ENCODE measurements around the gene CADM3. TPM values are rescaled to one million over a fixed set of nuclear protein-coding genes. Genes with fewer than 3 reads are reported as not detected.

CADM3 gene
- total RNA-seq, 1 donor from 2014 or later: 0.76 TPM

DNA sequence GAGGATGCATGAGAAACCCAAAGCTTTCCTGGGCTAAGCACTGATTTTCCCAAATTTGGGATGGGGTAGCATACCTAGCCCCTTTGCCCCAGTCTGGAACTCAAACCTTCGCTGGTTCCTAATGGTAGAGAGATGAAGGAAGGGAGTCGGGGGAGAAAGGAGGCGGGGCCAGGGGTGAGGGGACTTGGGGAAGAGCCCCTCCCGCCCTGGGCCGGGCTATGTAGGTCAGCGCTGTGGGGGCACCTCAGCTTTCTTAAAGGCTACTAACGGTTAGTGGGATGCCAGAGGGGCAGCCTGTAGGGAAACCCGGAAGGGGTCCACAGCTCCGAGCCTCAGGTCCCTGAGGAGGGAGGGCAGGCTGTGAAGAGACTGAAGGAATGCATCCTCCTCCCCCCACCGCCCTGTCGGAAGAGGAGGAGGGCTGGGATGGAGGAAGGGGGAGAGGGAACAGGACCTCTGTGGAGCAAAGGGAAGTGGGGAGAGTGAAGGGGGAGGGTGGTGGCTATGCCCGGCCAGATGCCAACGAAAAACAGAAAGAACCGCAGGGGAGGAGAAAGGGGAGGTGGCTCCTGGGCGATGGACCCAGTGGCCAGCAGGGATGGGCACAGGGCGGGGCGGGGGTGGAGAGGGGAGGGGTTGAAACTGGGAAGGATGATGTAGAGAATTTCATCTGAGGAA is 1.3 kb downstream of the CADM3 start:
- DNase-seq (ENCODE audit: extremely low read depth, low read depth, low spot score): no peak

DNA sequence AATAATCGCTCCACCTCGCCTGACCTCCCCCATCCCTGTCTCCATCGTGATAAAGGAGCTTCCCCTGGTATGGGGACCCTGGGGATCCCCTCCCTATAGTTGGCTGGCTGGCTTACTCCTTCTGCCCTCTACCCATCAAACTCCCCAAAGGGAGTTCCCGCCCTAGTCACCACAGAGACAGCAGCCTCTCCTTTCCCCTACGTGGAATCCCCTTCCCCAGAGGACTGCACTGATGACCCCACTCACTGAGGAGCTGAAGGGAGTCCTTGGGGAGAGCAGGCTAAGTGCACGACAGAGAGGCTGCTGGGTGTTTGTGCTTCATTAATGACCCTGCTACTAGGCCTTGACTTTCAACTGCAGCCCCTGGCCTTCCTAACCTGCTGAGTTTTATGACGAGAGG is 1.9 kb downstream of the CADM3 start:
- DNase-seq (ENCODE audit: extremely low read depth, low read depth, low spot score): no peak

GRCh38 chr1:159175571-159175970 is 4.2 kb downstream of the CADM3 start:
- no peak for DNase-seq (ENCODE audit: extremely low read depth, low read depth, low spot score)

GRCh38 chr1:159177272-159177907 is 6.0 kb downstream of the CADM3 start:
- no peak for DNase-seq (ENCODE audit: extremely low read depth, low read depth, low spot score)

- no peak for DNase-seq (ENCODE audit: extremely low read depth, low read depth, low spot score)
Measured at GRCh38 chr1:159179906-159180305, 8.5 kb downstream of the CADM3 start.

GRCh38 chr1:159180516-159180915 is 9.1 kb downstream of the CADM3 start:
- DNase-seq (ENCODE audit: extremely low read depth, low read depth, low spot score): no peak

GRCh38 chr1:159181328-159182024 is 10.1 kb downstream of the CADM3 start:
- no peak for DNase-seq (ENCODE audit: extremely low read depth, low read depth, low spot score)

GRCh38 chr1:159184201-159184600 is 12.8 kb downstream of the CADM3 start:
- DNase-seq (ENCODE audit: extremely low read depth, low read depth, low spot score): no peak

GRCh38 chr1:159185121-159185520 is 13.7 kb downstream of the CADM3 start:
- DNase-seq (ENCODE audit: extremely low read depth, low read depth, low spot score): no peak

- no peak for DNase-seq (ENCODE audit: extremely low read depth, low read depth, low spot score)
Measured at GRCh38 chr1:159187033-159187432, 15.6 kb downstream of the CADM3 start.

GRCh38 chr1:159187647-159188374 is 16.4 kb downstream of the CADM3 start:
- DNase-seq (ENCODE audit: extremely low read depth, low read depth, low spot score): no peak

DNA sequence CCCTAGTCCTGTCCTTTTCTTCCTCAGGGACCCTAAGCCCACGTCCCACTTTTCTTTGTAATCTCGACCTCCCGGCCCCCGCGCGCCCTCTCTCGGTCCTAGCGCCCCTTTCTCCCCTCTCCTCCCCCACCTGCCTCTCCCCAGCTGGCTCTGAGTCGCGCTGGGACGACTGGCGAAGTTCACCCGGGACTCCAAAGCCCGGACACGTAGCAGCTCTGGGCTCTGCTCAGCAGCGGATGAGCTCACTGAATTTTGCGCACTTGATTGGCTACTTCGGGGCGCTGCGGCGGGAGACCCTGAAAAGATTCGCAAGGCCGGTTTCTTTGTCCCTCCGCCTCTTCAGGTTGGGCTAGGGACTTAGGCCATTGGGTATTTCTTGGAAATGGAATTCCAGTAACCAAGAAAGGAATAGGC is 17.0 kb downstream of the CADM3 start:
- DNase-seq (ENCODE audit: extremely low read depth, low read depth, low spot score): no peak

DNA sequence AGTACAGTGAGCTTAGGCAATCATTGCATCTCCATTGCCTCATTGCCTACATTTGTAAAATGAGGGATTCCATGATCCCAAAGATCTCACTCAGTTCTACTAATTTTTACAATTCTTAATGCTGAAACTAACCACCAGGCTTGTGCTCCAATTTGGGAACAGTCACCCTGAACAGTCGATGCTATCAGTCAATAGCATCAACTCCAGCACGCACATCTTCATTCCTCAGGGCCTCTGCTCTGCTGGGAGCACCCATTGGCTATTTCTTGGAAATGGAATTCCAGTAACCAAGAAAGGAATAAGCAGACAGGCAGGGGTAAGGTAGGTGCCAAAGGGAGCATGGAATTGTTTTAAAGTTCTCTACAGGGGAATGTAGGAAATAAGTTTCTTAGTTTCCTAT is 19.0 kb downstream of the CADM3 start:
- no peak for DNase-seq (ENCODE audit: extremely low read depth, low read depth, low spot score)

GRCh38 chr1:159196543-159196942 is 25.1 kb downstream of the CADM3 start:
- no peak for DNase-seq (ENCODE audit: extremely low read depth, low read depth, low spot score)

- no peak for DNase-seq (ENCODE audit: extremely low read depth, low read depth, low spot score)
Measured at GRCh38 chr1:159197561-159198557, 26.4 kb downstream of the CADM3 start.

- DNase-seq (ENCODE audit: extremely low read depth, low read depth, low spot score): no peak
Measured at GRCh38 chr1:159199901-159200300, 28.5 kb downstream of the CADM3 start.

- DNase-seq (ENCODE audit: extremely low read depth, low read depth, low spot score): no peak
Measured at GRCh38 chr1:159200769-159201168, 29.4 kb downstream of the CADM3 start.

DNA sequence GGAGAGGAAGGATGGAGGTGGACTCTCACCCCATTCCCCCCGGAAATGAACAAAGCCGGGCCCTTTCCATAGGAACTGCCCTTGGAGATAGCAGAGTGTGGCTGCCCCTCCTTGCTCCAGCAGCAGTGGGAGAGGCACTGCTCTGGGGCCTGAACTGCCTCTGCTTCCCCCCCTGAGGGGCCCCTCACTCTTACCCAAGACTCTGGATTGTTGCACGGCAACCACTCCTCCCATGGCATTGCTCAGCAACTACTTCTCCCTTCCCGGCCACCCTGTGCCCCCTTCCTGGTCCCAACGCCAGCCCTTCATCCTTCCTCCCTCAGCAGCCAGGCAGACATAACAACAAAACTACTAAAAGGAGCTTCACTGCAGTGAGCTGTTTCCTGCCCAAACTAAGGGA is 30.2 kb downstream of the CADM3 start:
- no peak for DNase-seq (ENCODE audit: extremely low read depth, low read depth, low spot score)

DNA sequence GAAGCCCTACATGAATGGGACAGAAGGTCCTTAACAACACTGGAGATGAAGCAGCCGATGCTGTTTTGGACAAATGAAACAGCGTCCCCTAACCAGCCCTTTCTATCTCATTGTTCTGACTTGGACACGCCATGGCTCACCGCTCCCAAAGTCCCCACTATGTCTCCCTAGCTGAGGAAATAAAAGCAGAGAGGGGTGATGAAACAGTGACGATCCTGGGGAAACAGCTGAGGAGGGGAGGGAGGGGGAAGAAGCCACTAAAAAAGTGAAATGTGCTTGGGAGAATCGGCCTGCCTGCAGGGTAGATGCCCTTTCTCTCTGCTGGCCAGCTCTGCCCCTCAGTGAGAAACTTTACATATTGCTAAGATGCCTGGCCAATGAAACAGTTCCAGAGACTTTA is 32.2 kb downstream of the CADM3 start:
- no peak for DNase-seq (ENCODE audit: extremely low read depth, low read depth, low spot score)

Measured in glomerular endothelial cell (primary cell).